DND-41 (cell line): ENCODE results near the gene RTN1.

Source experiments
- ATAC-seq: fragments of 200-7000 bp; cut with Tn5 transposase; 3 replicates; pipeline ENCODE4 v1.9.1; 2021; ENCODE audit warnings: low read depth; ENCODE audit not compliant: insufficient read depth
- DNase-seq: peaks from one replicate; pipeline ENCODE4 v3.0.0-alpha.2; 2020
- H2AFZ ChIP-seq: 2 replicates; pipeline ENCODE4 v1.6.0; 2012; ENCODE audit warnings: low read depth, low read length
- H3K27ac ChIP-seq: 2 replicates; pipeline ENCODE4 v1.5.1; 2012; ENCODE audit warnings: low read length, inconsistent platforms
- H3K27me3 ChIP-seq: fragments of 200-600 bp; sonication (generic); 2 replicates; pipeline ENCODE4 v1.6.0; 2012; ENCODE audit warnings: low read length, mild to moderate bottlenecking, inconsistent platforms; ENCODE audit not compliant: insufficient read depth, poor library complexity
- H3K36me3 ChIP-seq: 2 replicates; pipeline ENCODE4 v1.5.1; 2012; ENCODE audit warnings: low read length, inconsistent platforms; ENCODE audit not compliant: insufficient read depth
- H3K4me1 ChIP-seq: 2 replicates; pipeline ENCODE4 v1.5.1; 2012; ENCODE audit warnings: mild to moderate bottlenecking, low read length; ENCODE audit not compliant: insufficient read depth
- H3K4me2 ChIP-seq: 2 replicates; pipeline ENCODE4 v1.6.0; 2012; ENCODE audit warnings: mild to moderate bottlenecking, moderate library complexity, low read length, inconsistent platforms; ENCODE audit not compliant: insufficient read depth
- H3K4me3 ChIP-seq, 2 experiments: fragments of 200-600 bp in 1 of 2; shearing (Covaris generic) in 1 of 2; 2 replicates each; pipeline ENCODE4 v1.5.1; 2012 to 2016; ENCODE audit warnings: inconsistent platforms in 2 of 2, low read length in 2 of 2, mild to moderate bottlenecking in 2 of 2, low read depth in 1 of 2, moderate library complexity in 1 of 2
- H3K79me2 ChIP-seq: 2 replicates; pipeline ENCODE4 v1.6.0; 2012; ENCODE audit warnings: low read length, inconsistent platforms; ENCODE audit not compliant: insufficient read depth
- H3K9ac ChIP-seq: 2 replicates; pipeline ENCODE4 v1.6.0; 2012; ENCODE audit warnings: low read depth, mild to moderate bottlenecking, inconsistent platforms, low read length, moderate library complexity
- H3K9me3 ChIP-seq: 2 replicates; pipeline ENCODE4 v1.5.1; 2012; ENCODE audit warnings: low read length, moderate library complexity, mild to moderate bottlenecking, inconsistent platforms; ENCODE audit not compliant: insufficient read depth, severe bottlenecking
- H4K20me1 ChIP-seq: 2 replicates; pipeline ENCODE4 v1.6.0; 2012; ENCODE audit warnings: low read length; ENCODE audit not compliant: insufficient read depth
- EZH2 ChIP-seq: IDR thresholded peaks from 3 replicates; pipeline ENCODE4 v1.6.1; 2012; ENCODE audit warnings: borderline replicate concordance, low read depth, mild to moderate bottlenecking, moderate library complexity, low read length, inconsistent platforms; ENCODE audit not compliant: severe bottlenecking
- TF ChIP-seq, protein P1 (sequence below): IDR thresholded peaks from 2 replicates; pipeline ENCODE4 v1.5.1; 2012; ENCODE audit warnings: borderline replicate concordance, low read length, moderate library complexity, mild to moderate bottlenecking; ENCODE audit not compliant: poor library complexity, severe bottlenecking; ENCODE audit errors: extremely low read depth

RTN1 gene

DNA sequence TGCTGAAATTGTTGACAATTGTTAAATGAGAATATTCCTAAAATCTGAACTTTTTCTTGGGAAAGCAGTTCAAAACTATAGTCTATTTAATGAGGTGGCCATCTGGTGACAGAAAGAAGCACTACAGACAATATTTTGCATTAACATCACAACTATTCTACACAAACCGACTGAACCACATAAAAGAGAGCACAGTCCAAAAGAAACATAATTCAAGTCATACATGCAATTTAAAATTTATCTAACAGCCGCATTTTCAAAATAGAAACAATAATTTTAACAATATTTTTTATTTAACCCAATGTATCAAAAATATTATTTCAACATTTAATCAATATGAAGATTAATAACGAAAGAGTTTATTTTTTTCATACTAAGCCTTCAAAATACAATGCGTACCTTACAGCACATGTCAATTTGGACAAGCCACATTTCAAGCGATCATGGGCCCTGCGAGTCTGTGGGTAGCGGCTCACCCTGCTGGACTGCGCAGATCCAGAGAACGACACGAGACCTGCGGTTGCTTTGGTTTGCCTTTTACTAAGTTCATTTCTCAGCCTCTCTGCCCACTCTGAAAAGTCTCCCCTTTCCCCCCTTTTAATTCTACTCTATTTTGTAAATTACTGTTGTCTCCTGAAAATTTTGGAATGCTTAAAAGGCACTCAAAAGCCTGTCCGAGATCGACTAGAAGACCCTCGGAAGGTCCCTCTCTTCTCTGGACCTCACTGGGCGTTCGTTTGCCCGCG is 48.4 kb upstream of the RTN1 start:
- Histone ChIP-seq H3K27ac (no peak overlapping the region), H3K9me3 (peaks cover 2% of the 10 kb centered on the region), H3K4me1 (no peaks in the 10 kb centered on the region), H2AFZ (no peak overlapping the region), H3K4me2 (no peak overlapping the region), H3K36me3 (no peaks in the 10 kb centered on the region), H3K9ac (no peak overlapping the region), H3K27me3 (peaks cover 11% of the 10 kb centered on the region), H3K79me2 (no peaks in the 10 kb centered on the region), H4K20me1 (no peaks in the 10 kb centered on the region), H3K4me3 (no peak overlapping the region)
- TF ChIP-seq, protein P1, sequence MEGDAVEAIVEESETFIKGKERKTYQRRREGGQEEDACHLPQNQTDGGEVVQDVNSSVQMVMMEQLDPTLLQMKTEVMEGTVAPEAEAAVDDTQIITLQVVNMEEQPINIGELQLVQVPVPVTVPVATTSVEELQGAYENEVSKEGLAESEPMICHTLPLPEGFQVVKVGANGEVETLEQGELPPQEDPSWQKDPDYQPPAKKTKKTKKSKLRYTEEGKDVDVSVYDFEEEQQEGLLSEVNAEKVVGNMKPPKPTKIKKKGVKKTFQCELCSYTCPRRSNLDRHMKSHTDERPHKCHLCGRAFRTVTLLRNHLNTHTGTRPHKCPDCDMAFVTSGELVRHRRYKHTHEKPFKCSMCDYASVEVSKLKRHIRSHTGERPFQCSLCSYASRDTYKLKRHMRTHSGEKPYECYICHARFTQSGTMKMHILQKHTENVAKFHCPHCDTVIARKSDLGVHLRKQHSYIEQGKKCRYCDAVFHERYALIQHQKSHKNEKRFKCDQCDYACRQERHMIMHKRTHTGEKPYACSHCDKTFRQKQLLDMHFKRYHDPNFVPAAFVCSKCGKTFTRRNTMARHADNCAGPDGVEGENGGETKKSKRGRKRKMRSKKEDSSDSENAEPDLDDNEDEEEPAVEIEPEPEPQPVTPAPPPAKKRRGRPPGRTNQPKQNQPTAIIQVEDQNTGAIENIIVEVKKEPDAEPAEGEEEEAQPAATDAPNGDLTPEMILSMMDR, result peak; percentile 50
- no peak for TF ChIP-seq EZH2
- ATAC-seq (0 out of 3 replicates have a peak, but pooled peaks have one; percentile 50), DNase-seq (no peak)

DNA sequence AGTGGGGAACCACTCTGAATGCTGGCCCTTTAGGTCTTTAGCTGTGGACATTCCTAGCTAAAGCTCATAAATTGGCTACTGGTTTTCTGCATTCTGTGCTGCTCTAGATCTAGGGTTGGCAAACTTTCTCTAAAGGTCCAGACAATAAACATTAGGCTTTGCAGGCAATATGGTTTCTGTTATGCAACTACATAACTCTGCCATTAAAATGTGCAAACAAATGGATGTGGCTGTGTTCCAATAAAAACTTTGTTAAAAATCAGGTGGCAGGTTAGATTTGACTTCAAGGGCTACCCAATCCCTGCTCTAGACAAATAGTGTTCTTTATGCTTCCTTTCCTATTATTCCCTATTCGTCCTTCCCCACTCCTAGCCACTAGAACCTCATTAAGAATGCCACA is 42.6 kb upstream of the RTN1 start:
- TF ChIP-seq, protein P1, result no peak
- no peak for TF ChIP-seq EZH2
- Histone ChIP-seq H4K20me1 (no peaks in the 10 kb centered on the region), H3K9me3 (peaks cover 2% of the 10 kb centered on the region), H3K27me3 (no peaks in the 10 kb centered on the region), H3K4me3 (no peak overlapping the region), H3K9ac (no peak overlapping the region), H2AFZ (no peak overlapping the region), H3K36me3 (no peaks in the 10 kb centered on the region), H3K79me2 (no peaks in the 10 kb centered on the region), H3K4me2 (no peak overlapping the region), H3K27ac (no peak overlapping the region), H3K4me1 (no peaks in the 10 kb centered on the region)
- DNase-seq, result no peak
- ATAC-seq, result no peak

DNA sequence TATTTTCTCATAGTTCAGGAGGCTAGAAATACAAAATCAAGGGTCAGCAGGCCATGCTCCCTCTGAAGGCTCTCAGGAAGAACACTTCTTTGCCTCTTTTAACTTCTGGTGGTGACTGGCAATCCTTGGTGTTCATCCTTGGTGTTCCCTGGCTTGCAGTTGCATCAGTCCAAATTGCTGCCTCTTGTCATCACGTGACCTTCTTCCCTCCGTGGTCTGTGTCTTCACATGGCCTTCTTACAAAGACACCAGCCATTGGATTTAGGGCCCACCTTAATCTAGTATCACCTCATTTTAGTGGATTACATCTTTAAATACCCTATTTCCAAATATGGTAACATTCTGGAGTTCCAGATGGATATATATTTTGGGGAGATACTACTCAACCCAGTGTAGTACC is 41.9 kb upstream of the RTN1 start:
- no peak overlapping the region for H3K4me3 ChIP-seq
- ATAC-seq, result no peak
- no peaks in the 10 kb centered on the region for H3K36me3 ChIP-seq
- no peaks in the 10 kb centered on the region for H4K20me1 ChIP-seq
- peaks cover 2% of the 10 kb centered on the region for H3K9me3 ChIP-seq
- H3K9ac ChIP-seq, result no peak overlapping the region
- no peak for DNase-seq
- no peak for TF ChIP-seq EZH2
- TF ChIP-seq, protein P1, result no peak
- H3K27me3 ChIP-seq, result no peaks in the 10 kb centered on the region
- no peak overlapping the region for H3K27ac ChIP-seq
- no peaks in the 10 kb centered on the region for H3K4me1 ChIP-seq
- H2AFZ ChIP-seq, result no peak overlapping the region
- H3K4me2 ChIP-seq, result no peak overlapping the region
- H3K79me2 ChIP-seq, result no peaks in the 10 kb centered on the region
